ENCODE data around the gene DNAH7. TPM values are rescaled to one million over a fixed set of nuclear protein-coding genes. Genes with fewer than 3 reads are reported as not detected.
"Not testable (repeated sequence)": the region's sequence is repeated elsewhere in the genome, so short reads cannot be mapped to it uniquely, and the experiment has no call there.

The DNAH7 gene
- total RNA-seq, 4 donors from 2014 or later, result 9.9 to 21.7 (median 15.5) TPM

DNA sequence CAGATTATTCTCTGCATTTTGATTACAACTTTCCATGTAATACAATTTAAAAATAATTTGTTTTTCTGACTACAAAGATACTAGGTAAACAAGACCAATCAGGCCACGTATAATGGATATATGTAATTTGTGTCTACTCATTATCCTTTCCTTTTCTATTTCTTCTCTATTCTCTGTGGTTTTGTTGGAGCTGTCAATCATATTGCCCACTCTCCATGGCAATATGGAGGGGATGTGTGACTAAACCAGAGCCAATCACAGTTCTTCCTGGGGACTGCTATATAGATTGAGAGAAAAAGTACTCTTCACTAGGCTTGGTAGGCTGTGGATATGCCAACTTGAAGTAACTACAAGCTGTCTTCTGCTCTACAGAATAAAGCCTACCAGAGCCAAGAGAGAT, 144.7 kb downstream of the DNAH7 start:
- Histone ChIP-seq H3K36me3 (no peaks in the 10 kb centered on the region), H3K27ac (no peak overlapping the region), H3K4me1 (no peaks in the 10 kb centered on the region), H3K27me3 (no peaks in the 10 kb centered on the region), H3K9me3 (no peaks in the 10 kb centered on the region), H3K4me3 (replicated peaks in 1 of 3) (no peak overlapping the region)
- 93 to 95% methylated on average over 1 of the region's 1 CpG for WGBS, 2 donors
- intact Hi-C loops (cut with DNase I), result no loop called here
- no peak for TF ChIP-seq POLR2A (IDR thresholded peaks at IDR 0.05)
- TF ChIP-seq, protein P1, sequence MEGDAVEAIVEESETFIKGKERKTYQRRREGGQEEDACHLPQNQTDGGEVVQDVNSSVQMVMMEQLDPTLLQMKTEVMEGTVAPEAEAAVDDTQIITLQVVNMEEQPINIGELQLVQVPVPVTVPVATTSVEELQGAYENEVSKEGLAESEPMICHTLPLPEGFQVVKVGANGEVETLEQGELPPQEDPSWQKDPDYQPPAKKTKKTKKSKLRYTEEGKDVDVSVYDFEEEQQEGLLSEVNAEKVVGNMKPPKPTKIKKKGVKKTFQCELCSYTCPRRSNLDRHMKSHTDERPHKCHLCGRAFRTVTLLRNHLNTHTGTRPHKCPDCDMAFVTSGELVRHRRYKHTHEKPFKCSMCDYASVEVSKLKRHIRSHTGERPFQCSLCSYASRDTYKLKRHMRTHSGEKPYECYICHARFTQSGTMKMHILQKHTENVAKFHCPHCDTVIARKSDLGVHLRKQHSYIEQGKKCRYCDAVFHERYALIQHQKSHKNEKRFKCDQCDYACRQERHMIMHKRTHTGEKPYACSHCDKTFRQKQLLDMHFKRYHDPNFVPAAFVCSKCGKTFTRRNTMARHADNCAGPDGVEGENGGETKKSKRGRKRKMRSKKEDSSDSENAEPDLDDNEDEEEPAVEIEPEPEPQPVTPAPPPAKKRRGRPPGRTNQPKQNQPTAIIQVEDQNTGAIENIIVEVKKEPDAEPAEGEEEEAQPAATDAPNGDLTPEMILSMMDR (IDR thresholded peaks at IDR 0.05), result no peak
- DNase-seq, result no peak

DNA sequence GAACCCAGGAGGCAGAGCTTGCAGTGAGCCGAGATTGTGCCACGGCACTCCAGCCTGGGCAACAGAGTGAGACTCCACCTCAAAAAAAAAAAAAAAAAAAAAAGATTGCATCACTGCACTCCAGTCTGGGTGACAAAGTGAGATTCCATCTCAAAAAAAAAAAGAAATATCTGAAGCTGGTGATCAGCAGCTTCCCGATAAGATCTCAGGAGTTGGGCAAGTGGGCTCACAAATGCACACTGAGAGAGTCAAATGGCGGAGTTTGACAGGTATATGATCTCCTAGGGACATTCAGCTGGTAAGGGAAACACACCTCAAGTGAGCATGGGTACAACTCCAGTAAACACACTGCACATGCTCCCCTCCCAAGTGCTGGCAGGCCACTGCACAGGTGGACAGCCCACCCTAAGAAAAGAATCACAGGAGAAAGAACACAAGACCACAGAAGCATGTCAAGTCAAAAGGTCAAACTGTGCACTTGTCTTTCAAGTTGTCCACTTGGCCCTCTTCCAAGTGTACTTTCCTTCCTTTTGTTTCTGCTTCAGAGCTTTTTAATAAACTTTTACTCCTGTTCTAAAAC, 151.5 kb downstream of the DNAH7 start:
- H3K4me3 ChIP-seq (replicated peaks in 1 of 3); intact Hi-C loops (cut with DNase I); H3K9me3 ChIP-seq; H3K27me3 ChIP-seq; H3K36me3 ChIP-seq: not testable (repeated sequence)
- WGBS, 2 donors, result 22 to 39% methylated on average over 4 of the region's 4 CpGs
- peak overlapping the region; percentile 47 to 87 (median 68) for H3K27ac ChIP-seq
- peak; percentile 85 to 86 for DNase-seq
- peaks cover 16 to 18% of the 10 kb centered on the region in 2 donors for H3K4me1 ChIP-seq

- Histone ChIP-seq H3K9me3 (no peaks in the 10 kb centered on the region), H3K27me3 (no peaks in the 10 kb centered on the region), H3K27ac (no peak overlapping the region), H3K36me3 (no peaks in the 10 kb centered on the region), H3K4me3 (replicated peaks in 1 of 3) (no peak overlapping the region), H3K4me1 (peaks cover 10% of the 10 kb centered on the region in 2 donors)
- TF ChIP-seq, protein P1 (IDR thresholded peaks at IDR 0.05), result no peak
- no peak for TF ChIP-seq POLR2A (IDR thresholded peaks at IDR 0.05)
- intact Hi-C loops (cut with DNase I), result no loop called here
- 81 to 88% methylated on average over 4 of the region's 4 CpGs for WGBS, 2 donors
- DNase-seq, result no peak
Observed at GRCh38 chr2:195912079-195912478, 156.6 kb downstream of the DNAH7 start.

GRCh38 chr2:195910570-195910969, 158.1 kb downstream of the DNAH7 start:
- TF ChIP-seq POLR2A (IDR thresholded peaks at IDR 0.05), result no peak
- TF ChIP-seq, protein P1 (IDR thresholded peaks at IDR 0.05), result no peak
- 94 to 95% methylated on average over 4 of the region's 4 CpGs for WGBS, 2 donors
- Histone ChIP-seq H3K36me3 (no peaks in the 10 kb centered on the region), H3K27me3 (no peaks in the 10 kb centered on the region), H3K4me1 (no peaks in the 10 kb centered on the region), H3K27ac (no peak overlapping the region), H3K9me3 (no peaks in the 10 kb centered on the region), H3K4me3 (replicated peaks in 1 of 3) (no peak overlapping the region)
- DNase-seq, result no peak
- intact Hi-C loops (cut with DNase I), result no loop called here

DNA sequence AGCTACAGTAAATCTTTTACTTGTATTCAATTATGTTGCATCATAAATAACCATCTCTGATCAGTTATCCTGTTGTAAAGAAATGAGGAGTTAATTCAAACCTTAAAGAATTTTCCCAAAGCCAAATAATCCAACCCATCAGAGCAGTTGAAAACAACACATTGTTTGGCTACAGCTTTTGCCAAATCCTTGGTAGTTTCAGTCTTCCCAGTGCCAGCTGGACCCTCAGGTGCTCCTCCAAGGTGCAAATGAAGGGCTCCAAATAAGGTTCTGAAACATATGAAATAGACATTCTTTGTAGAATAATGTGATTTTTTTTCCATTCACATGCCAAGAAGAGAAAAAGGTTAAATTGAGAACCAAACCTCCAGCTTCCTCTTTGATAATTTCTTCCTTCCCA, 158.7 kb downstream of the DNAH7 start:
- no peaks in the 10 kb centered on the region for H3K4me1 ChIP-seq
- H3K27me3 ChIP-seq, result no peaks in the 10 kb centered on the region
- no peak overlapping the region for H3K4me3 ChIP-seq (replicated peaks in 1 of 3)
- intact Hi-C loops (cut with DNase I), result no loop called here
- TF ChIP-seq, protein P1 (IDR thresholded peaks at IDR 0.05), result no peak
- no peaks in the 10 kb centered on the region for H3K36me3 ChIP-seq
- no peak for DNase-seq
- no peak overlapping the region for H3K27ac ChIP-seq
- H3K9me3 ChIP-seq, result no peaks in the 10 kb centered on the region

- TF ChIP-seq, protein P1 (IDR thresholded peaks at IDR 0.05), result no peak
- TF ChIP-seq POLR2A (IDR thresholded peaks at IDR 0.05), result no peak
- Histone ChIP-seq H3K36me3 (no peaks in the 10 kb centered on the region), H3K9me3 (no peaks in the 10 kb centered on the region), H3K27me3 (no peaks in the 10 kb centered on the region), H3K4me1 (no peaks in the 10 kb centered on the region), H3K4me3 (replicated peaks in 1 of 3) (no peak overlapping the region), H3K27ac (no peak overlapping the region)
- intact Hi-C loops (cut with DNase I), result no loop called here
- WGBS, 2 donors, result 96 to 97% methylated on average over 5 of the region's 5 CpGs
- DNase-seq, result no peak
Observed at GRCh38 chr2:195907474-195907873, 161.2 kb downstream of the DNAH7 start.
